GM18907 (cell line): ENCODE results near the gene TMEM232.
"Not testable (repeated sequence)": the region's sequence is repeated elsewhere in the genome, so short reads cannot be mapped to it uniquely, and the experiment has no call there.

Experiments
- ATAC-seq: cut with Tn5 transposase; IDR thresholded peaks from one replicate; pipeline ENCODE4 v1.9.1; 2021; ENCODE audit warnings: mild to moderate bottlenecking, moderate library complexity; ENCODE audit not compliant: unreplicated experiment

Gene TMEM232

GRCh38 chr5:110716247-110717245 is 9.9 kb downstream of the TMEM232 start:
- peak; percentile 81 for ATAC-seq

GRCh38 chr5:110707260-110707844 is 19.1 kb downstream of the TMEM232 start:
- ATAC-seq = no peak

- ATAC-seq = no peak
Measured at GRCh38 chr5:110705349-110705748, 21.1 kb downstream of the TMEM232 start.

GRCh38 chr5:110703481-110703880 is 23.0 kb downstream of the TMEM232 start:
- ATAC-seq = no peak

- ATAC-seq = no peak
Measured at GRCh38 chr5:110702704-110703103, 23.8 kb downstream of the TMEM232 start.

GRCh38 chr5:110702300-110702699 is 24.2 kb downstream of the TMEM232 start:
- no peak for ATAC-seq

GRCh38 chr5:110692669-110693068 is 33.8 kb downstream of the TMEM232 start:
- ATAC-seq = not testable (repeated sequence)

GRCh38 chr5:110690587-110690986 is 35.9 kb downstream of the TMEM232 start:
- not testable (repeated sequence) for ATAC-seq

- ATAC-seq = no peak
Measured at GRCh38 chr5:110687485-110687884, 39.0 kb downstream of the TMEM232 start.

GRCh38 chr5:110686270-110686669 is 40.2 kb downstream of the TMEM232 start:
- no peak for ATAC-seq

GRCh38 chr5:110681953-110682352 is 44.5 kb downstream of the TMEM232 start:
- no peak for ATAC-seq

- no peak for ATAC-seq
Measured at GRCh38 chr5:110681109-110681508, 45.4 kb downstream of the TMEM232 start.

GRCh38 chr5:110676554-110676953 is 49.9 kb downstream of the TMEM232 start:
- ATAC-seq = not testable (repeated sequence)

GRCh38 chr5:110665184-110665726 is 61.2 kb downstream of the TMEM232 start:
- ATAC-seq = no peak

- peak; percentile 88 for ATAC-seq
Measured at GRCh38 chr5:110663525-110663924, 62.9 kb downstream of the TMEM232 start.

GRCh38 chr5:110658006-110658405 is 68.5 kb downstream of the TMEM232 start:
- ATAC-seq = no peak

- no peak for ATAC-seq
Measured at GRCh38 chr5:110653231-110653970, 73.1 kb downstream of the TMEM232 start.

GRCh38 chr5:110651507-110651906 is 75.0 kb downstream of the TMEM232 start:
- no peak for ATAC-seq

GRCh38 chr5:110644357-110644756 is 82.1 kb downstream of the TMEM232 start:
- ATAC-seq = no peak

- ATAC-seq = no peak
Measured at GRCh38 chr5:110638970-110639902, 87.2 kb downstream of the TMEM232 start.
